Prostate gland (tissue), 2 donors: ENCODE measurements around the gene MINDY1.

Experiments used
- POLR2A ChIP-seq: fragments of 450-650 bp; IDR thresholded peaks from one replicate; pipeline ENCODE4 v1.6.1; 2016; ENCODE audit warnings: antibody characterized with exemption, mild to moderate bottlenecking
- POLR2AphosphoS5 ChIP-seq: sonication (generic); formaldehyde crosslinking; IDR thresholded peaks from one replicate; pipeline ENCODE4 v1.6.1; 2017; ENCODE audit warnings: antibody characterized with exemption
- TF ChIP-seq, protein P1 (sequence below), 4 experiments: fragments of 200-600 bp in 2 of 4; fragments of 450-650 bp in 2 of 4; sonication (generic) in 2 of 4; IDR thresholded peaks; 1 replicate in 3 of 4; 2 replicates in 1 of 4; pipeline ENCODE4 v1.5.1; 2016 to 2019; ENCODE audit warnings: antibody characterized with exemption in 4 of 4, mild to moderate bottlenecking in 2 of 4, moderate library complexity in 2 of 4

DNA sequence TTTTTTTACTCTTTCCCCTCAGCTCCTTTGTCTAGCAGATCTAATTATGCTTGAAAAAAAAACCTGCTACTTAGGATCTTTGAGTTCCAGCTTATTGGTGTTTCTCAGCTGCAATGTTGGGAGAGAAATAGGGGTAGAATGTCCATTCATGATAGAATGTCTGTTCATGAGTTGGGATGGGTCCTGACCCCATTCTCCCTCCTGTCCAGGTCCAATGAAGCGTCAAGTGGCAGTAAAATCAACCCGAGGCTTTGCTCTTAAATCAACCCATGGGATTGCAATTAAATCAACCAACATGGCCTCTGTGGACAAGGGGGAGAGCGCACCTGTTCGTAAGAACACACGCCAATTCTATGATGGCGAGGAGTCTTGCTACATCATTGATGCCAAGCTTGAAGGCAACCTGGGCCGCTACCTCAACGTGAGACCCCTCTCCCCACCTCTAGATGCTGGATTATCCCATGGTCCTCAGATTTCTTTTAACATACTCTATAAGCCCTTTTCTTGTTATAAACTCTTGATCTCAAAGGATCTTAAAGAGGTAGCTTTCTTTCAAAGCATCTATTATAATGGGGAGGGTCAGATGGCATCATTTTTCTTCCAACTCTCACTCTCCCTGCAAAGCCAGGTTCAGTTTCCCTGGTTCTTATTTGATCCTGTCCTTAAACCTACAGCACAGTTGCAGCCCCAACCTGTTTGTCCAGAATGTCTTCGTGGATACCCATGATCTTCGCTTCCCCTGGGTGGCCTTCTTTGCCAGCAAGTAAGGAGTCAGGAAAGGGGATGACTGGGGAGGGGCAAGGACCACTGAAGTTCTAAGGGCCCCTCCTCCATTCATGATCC lies 43.2 kb downstream of the MINDY1 start:
- TF ChIP-seq, protein P1, sequence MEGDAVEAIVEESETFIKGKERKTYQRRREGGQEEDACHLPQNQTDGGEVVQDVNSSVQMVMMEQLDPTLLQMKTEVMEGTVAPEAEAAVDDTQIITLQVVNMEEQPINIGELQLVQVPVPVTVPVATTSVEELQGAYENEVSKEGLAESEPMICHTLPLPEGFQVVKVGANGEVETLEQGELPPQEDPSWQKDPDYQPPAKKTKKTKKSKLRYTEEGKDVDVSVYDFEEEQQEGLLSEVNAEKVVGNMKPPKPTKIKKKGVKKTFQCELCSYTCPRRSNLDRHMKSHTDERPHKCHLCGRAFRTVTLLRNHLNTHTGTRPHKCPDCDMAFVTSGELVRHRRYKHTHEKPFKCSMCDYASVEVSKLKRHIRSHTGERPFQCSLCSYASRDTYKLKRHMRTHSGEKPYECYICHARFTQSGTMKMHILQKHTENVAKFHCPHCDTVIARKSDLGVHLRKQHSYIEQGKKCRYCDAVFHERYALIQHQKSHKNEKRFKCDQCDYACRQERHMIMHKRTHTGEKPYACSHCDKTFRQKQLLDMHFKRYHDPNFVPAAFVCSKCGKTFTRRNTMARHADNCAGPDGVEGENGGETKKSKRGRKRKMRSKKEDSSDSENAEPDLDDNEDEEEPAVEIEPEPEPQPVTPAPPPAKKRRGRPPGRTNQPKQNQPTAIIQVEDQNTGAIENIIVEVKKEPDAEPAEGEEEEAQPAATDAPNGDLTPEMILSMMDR (IDR thresholded peaks at IDR 0.05) = no peak
- TF ChIP-seq POLR2A = no peak
- TF ChIP-seq POLR2AphosphoS5 = no peak
